Endothelial cell of umbilical vein (primary cell): ENCODE measurements around the gene PLEKHH2. TPM values are rescaled to one million over a fixed set of nuclear protein-coding genes. Genes with fewer than 3 reads are reported as not detected.

ENCODE experiments used
- BruUV-seq: library from RNA; stranded (reverse); fragments of 400-500 nt; replicated peaks from 2 replicates; lab custom pipeline; 2021; lab: Mats Ljungman, UMichigan
- CTCF ChIA-PET: fragments of 300-600, 350-600 bp; sonication (Branson Sonifier 250); formaldehyde crosslinking; loops from one replicate; lab custom pipeline; 2021; ENCODE audit warnings: antibody characterized with exemption, inconsistent platforms; lab: Charles Lee
- POLR2A ChIA-PET: fragments of 300-600, 350-600 bp; sonication (Branson Sonifier 250); formaldehyde crosslinking; loops from one replicate; lab custom pipeline; 2021; ENCODE audit warnings: antibody characterized with exemption, inconsistent platforms; lab: Charles Lee
- DNase-seq: peaks from one replicate; pipeline ENCODE4 v3.0.0-alpha.2; 2011; ENCODE audit warnings: low read depth, low spot score
- FAIRE-seq: peaks from 2 replicates; lab custom pipeline; 2011; peaks lifted over from hg19 to GRCh38; lab: Jason Lieb, UNC
- H2AFZ ChIP-seq: 2 replicates; pipeline ENCODE4 v1.6.0; 2012; ENCODE audit warnings: low read depth, low read length, control low read depth, inconsistent platforms
- H3K27ac ChIP-seq: 2 replicates; pipeline ENCODE4 v1.5.1; 2011; ENCODE audit warnings: low read depth, mild to moderate bottlenecking, control low read depth, low read length, moderate library complexity; ENCODE audit not compliant: insufficient read depth
- H3K27me3 ChIP-seq, 2 experiments: 2 replicates each; pipeline versions ENCODE4 v1.6.0 to v1.6.1; 2011; ENCODE audit warnings: low read length in 2 of 2, mixed read lengths in 1 of 2; ENCODE audit not compliant: control insufficient read depth in 2 of 2, insufficient read depth in 2 of 2
- H3K36me3 ChIP-seq, 2 experiments: 2 replicates in 1 of 2; 3 replicates in 1 of 2; pipeline ENCODE4 v1.5.1; 2011; ENCODE audit warnings: low read length in 2 of 2, mild to moderate bottlenecking in 1 of 2, moderate library complexity in 1 of 2; ENCODE audit not compliant: control insufficient read depth in 2 of 2, insufficient read depth in 2 of 2; ENCODE audit errors: extremely low read depth in 1 of 2
- H3K4me1 ChIP-seq: 3 replicates; pipeline ENCODE4 v1.5.1; 2011; ENCODE audit warnings: mild to moderate bottlenecking, low read length; ENCODE audit not compliant: control insufficient read depth, insufficient read depth; ENCODE audit errors: extremely low read depth
- H3K4me2 ChIP-seq: 2 replicates; pipeline ENCODE4 v1.6.1; 2011; ENCODE audit warnings: low read length, control low read depth, mixed read lengths; ENCODE audit not compliant: insufficient read depth
- H3K4me3 ChIP-seq, 3 experiments: fragments of 200-600 bp in 1 of 3; sonication (generic), shearing (Covaris generic) in 1 of 3; replicated peaks in 1 of 3; 2 replicates each; pipeline ENCODE4 v1.5.1; 2011 to 2016; ENCODE audit warnings: control low read depth in 3 of 3, low read length in 3 of 3, mild to moderate bottlenecking in 2 of 3, inconsistent platforms in 1 of 3, low read depth in 1 of 3, moderate library complexity in 1 of 3; ENCODE audit not compliant: insufficient read depth in 1 of 3
- H3K79me2 ChIP-seq: 2 replicates; pipeline ENCODE4 v1.6.0; 2012; ENCODE audit warnings: low read length, inconsistent platforms; ENCODE audit not compliant: control insufficient read depth, insufficient read depth
- H3K9ac ChIP-seq: replicated peaks from 2 replicates; pipeline ENCODE3; 2011; ENCODE audit warnings: low read length, control low read depth; ENCODE audit not compliant: insufficient read depth; ENCODE audit errors: extremely low read depth
- H3K9me1 ChIP-seq: replicated peaks from 3 replicates; pipeline ENCODE4 v1.6.0; 2011; ENCODE audit warnings: mild to moderate bottlenecking, low read length; ENCODE audit not compliant: control insufficient read depth, insufficient read depth; ENCODE audit errors: extremely low read depth
- H3K9me3 ChIP-seq: replicated peaks from 2 replicates; pipeline ENCODE4 v1.5.1; 2012; ENCODE audit warnings: low read length, inconsistent platforms; ENCODE audit not compliant: control insufficient read depth, insufficient read depth
- H4K20me1 ChIP-seq: replicated peaks from 2 replicates; pipeline ENCODE3; 2011; ENCODE audit warnings: mild to moderate bottlenecking, low read length; ENCODE audit not compliant: control insufficient read depth, insufficient read depth; ENCODE audit errors: extremely low read depth
- CTCF ChIP-seq, 2 donors: IDR thresholded peaks; 1 replicate in 1 of 2; 2 replicates in 1 of 2; pipeline ENCODE4 v1.5.1; 2011; ENCODE audit warnings: low read length in 2 of 2, mild to moderate bottlenecking in 2 of 2, moderate library complexity in 2 of 2, control low read depth in 1 of 2, inconsistent platforms in 1 of 2, low read depth in 1 of 2; ENCODE audit not compliant: insufficient read depth in 1 of 2; ENCODE audit errors: extremely low read depth in 1 of 2
- EZH2 ChIP-seq: IDR thresholded peaks from 2 replicates; pipeline ENCODE4 v1.6.1; 2012; ENCODE audit warnings: borderline replicate concordance, low read depth, mild to moderate bottlenecking, moderate library complexity, low read length, inconsistent platforms; ENCODE audit not compliant: severe bottlenecking
- FOS ChIP-seq: IDR thresholded peaks from 2 replicates; pipeline ENCODE4 v1.6.1; 2011; ENCODE audit warnings: mild to moderate bottlenecking, low read length, moderate library complexity, borderline replicate concordance; ENCODE audit not compliant: insufficient read depth
- GATA2 ChIP-seq: IDR thresholded peaks from 2 replicates; pipeline ENCODE4 v1.7.0; 2011; ENCODE audit warnings: low read depth, mild to moderate bottlenecking, moderate library complexity, mixed read lengths, low read length; ENCODE audit not compliant: insufficient read length, insufficient read depth
- JUN ChIP-seq: IDR thresholded peaks from 2 replicates; pipeline ENCODE4 v1.6.1; 2011; ENCODE audit warnings: borderline replicate concordance, low read depth; ENCODE audit not compliant: insufficient read length, insufficient read depth
- MAX ChIP-seq: IDR thresholded peaks from 2 replicates; pipeline ENCODE4 v1.6.1; 2011; ENCODE audit not compliant: insufficient read depth, insufficient read length
- MYC ChIP-seq: IDR thresholded peaks from one replicate; pipeline ENCODE4 v1.6.1; 2011; ENCODE audit warnings: mild to moderate bottlenecking, low read depth, low read length
- POLR2A ChIP-seq: IDR thresholded peaks from 2 replicates; pipeline ENCODE4 v1.6.1; 2012; ENCODE audit warnings: low read depth, mild to moderate bottlenecking, control low read depth, low read length
- POLR2AphosphoS5 ChIP-seq: IDR thresholded peaks from 2 replicates; pipeline ENCODE4 v1.6.1; 2012; ENCODE audit warnings: low read depth, mild to moderate bottlenecking, control low read depth, low read length, moderate library complexity; ENCODE audit not compliant: insufficient read depth
- dilution Hi-C: fragments of 300-500 bp; cut with MboI; formaldehyde crosslinking; loops from one replicate; pipeline ENCODE4 v1.15.0; 2019; ENCODE audit warnings: low sequenced_read_pairs; ENCODE audit not compliant: extremely low pct_ligation_motif_present
- intact Hi-C: fragments of 100-400 bp; cut with micrococcal nuclease; formaldehyde crosslinking; loops from one replicate; pipeline ENCODE4 v1.10.0; 2022
- polyA plus RNA-seq, 4 experiments: library from polyadenylated mRNA; depleted of rRNA in 3 of 4; stranded (reverse) in 3 of 4; unstranded in 1 of 4; fragments of >200 nt; gene quantifications; 2 replicates each; pipeline versions ENCODE4 v1.2.1 to v1.2.3, GENCODE V29; 2011 to 2012; ENCODE audit warnings: missing spikeins in 1 of 4
- total RNA-seq: library from RNA; stranded (reverse); gene quantifications from 2 replicates; pipeline ENCODE4 v1.2.3, GENCODE V29; 2021

PLEKHH2 gene
- total and polyA plus RNA-seq, 2 donors (not counting 3 experiments of a cell fraction or from before 2014, with no cell fraction given): 0.41 to 0.58 TPM

DNA sequence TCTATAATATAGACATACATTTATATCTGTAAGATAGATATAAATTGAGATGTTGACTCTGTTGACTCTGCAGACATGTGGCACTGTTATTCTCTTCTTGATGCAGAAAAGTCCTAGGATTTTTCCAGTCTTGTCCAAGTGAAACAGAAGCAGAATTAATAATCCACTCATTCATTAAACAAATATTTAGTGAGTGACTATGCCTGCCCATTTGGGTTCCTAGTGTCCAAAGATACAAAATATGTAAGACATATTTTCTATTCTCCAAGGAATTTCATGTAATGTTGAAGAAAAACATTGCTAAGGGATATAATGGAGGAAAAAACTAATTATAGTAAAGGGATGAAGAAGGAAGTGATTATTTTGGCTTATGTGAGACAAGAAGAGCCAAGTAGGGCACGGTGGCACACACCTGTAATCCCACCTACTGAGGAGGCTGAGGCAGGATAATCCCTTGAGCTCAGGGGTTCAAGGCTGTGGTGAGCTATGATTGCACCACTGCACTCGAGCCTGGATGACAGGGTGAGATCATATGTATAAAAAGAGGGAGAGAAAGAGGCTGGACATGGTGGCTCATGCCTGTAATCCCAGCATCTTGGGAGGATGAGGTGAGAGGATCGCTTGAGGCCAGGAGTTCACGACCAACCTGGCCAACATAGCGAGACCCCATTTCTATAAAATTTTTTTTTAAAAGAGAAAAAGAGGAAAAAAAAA is 19.9 kb upstream of the PLEKHH2 start:
- DNase-seq: no peak
- TF ChIP-seq GATA2 (no peak), MYC (no peak), CTCF (IDR thresholded peaks at IDR 0.05; ENCODE audit: extremely low read depth in 1 of 2, insufficient read depth in 1 of 2, low read depth in 1 of 2, low read length in 2 of 2) (no peak), POLR2AphosphoS5 (no peak), POLR2A (no peak), EZH2 (no peak), MAX (no peak), JUN (no peak), FOS (no peak)
- no peaks in the 10 kb centered on the region for H3K36me3 ChIP-seq
- dilution Hi-C loops: no loop called here
- H3K9ac ChIP-seq: no peak overlapping the region
- H3K4me1 ChIP-seq: no peaks in the 10 kb centered on the region
- POLR2A ChIA-PET: no interaction called here
- FAIRE-seq: no peak
- no peak overlapping the region for H3K27ac ChIP-seq
- CTCF ChIA-PET: interaction anchor here (2.4 kb wide), 1 partner anchor 12 kb away, joined by 12 read pairs; no protein-coding TSS in a partner anchor
- H3K9me1 ChIP-seq: no peaks in the 10 kb centered on the region
- H2AFZ ChIP-seq: no peak overlapping the region
- intact Hi-C loops: no loop called here
- no peaks in the 10 kb centered on the region for H4K20me1 ChIP-seq
- H3K4me3 ChIP-seq: no peak overlapping the region
- H3K9me3 ChIP-seq: no peaks in the 10 kb centered on the region
- peaks cover 0 to 4% of the 10 kb centered on the region in 2 experiments for H3K27me3 ChIP-seq
- H3K79me2 ChIP-seq: no peaks in the 10 kb centered on the region
- no TSS peak for BruUV-seq
- no peak overlapping the region for H3K4me2 ChIP-seq
